DOHH2 (cell line): ENCODE results near the gene ARHGEF16.

Source experiments
- CTCF ChIP-seq: fragments of 200-600 bp; sonication (generic); IDR thresholded peaks from one replicate; pipeline ENCODE4 v1.5.1; 2014; ENCODE audit warnings: antibody characterized with exemption, mild to moderate bottlenecking, low read depth, low read length; ENCODE audit not compliant: poor library complexity, severe bottlenecking
- EZH2phosphoT487 ChIP-seq: fragments of 200-600 bp; sonication (generic); IDR thresholded peaks from 2 replicates; pipeline ENCODE4 v1.6.1; 2017; ENCODE audit warnings: borderline replicate concordance, mild to moderate bottlenecking, antibody characterized with exemption, low read length, moderate library complexity, mixed read lengths

GRCh38 chr1:3441410-3441847 is 13.0 kb upstream of the ARHGEF16 start:
- TF ChIP-seq CTCF: no peak
- no peak for TF ChIP-seq EZH2phosphoT487
